GM12875 (cell line): ENCODE results near the gene KCNRG.

Experiments used
- H3K4me3 ChIP-seq: one replicate; pipeline ENCODE4 v1.5.1; 2011; ENCODE audit warnings: low read depth, low read length, control low read depth
- TF ChIP-seq, protein P1 (sequence below): IDR thresholded peaks from 2 replicates; pipeline ENCODE4 v1.5.1; 2011; ENCODE audit warnings: low read depth, mild to moderate bottlenecking, control low read depth, inconsistent platforms, low read length, moderate library complexity, borderline replicate concordance; ENCODE audit not compliant: insufficient read depth

Gene KCNRG, protein sequence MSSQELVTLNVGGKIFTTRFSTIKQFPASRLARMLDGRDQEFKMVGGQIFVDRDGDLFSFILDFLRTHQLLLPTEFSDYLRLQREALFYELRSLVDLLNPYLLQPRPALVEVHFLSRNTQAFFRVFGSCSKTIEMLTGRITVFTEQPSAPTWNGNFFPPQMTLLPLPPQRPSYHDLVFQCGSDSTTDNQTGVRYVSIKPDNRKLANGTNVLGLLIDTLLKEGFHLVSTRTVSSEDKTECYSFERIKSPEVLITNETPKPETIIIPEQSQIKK

DNA sequence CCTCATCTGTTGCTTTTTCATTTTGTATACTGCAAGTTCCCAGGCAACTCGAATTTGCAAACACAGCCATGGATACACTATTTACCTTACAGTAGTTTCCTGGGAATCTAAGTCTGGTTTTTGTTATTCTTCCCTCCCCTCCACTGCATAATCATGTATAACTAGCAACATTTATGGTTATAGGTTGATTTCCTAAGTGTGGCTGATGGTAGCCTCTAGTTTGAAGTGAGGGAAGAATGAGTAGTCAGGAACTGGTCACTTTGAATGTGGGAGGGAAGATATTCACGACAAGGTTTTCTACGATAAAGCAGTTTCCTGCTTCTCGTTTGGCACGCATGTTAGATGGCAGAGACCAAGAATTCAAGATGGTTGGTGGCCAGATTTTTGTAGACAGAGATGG, at the start of gene KCNRG:
Gene KCNRG, plus strand, starts transcription at position 187 of the 400 bp plus-strand sequence. Its CDS starts 50 bp downstream, at position 237.
- H3K4me3 ChIP-seq = no peak within 1 kb of the TSS

DNA sequence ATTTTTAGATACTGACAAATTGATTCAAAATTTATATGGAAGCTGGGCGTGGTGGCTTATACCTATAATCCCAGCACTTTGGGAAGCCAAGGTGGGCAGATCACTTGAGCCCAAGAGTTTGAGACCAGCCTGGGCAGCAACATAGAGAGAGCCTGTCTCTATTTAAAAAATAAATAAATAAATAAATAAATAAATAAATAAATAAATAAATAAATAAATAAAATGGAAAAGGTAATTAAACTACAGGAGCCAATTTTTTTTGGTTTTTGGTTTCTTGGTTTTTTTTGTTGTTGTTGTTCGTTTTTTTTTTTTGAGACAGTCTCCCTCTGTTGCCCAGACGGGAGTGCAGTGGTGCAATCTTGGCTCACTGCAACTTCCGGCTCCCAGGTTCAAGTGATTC, 47.8 kb upstream of the KCNRG start:
- TF ChIP-seq, protein P1, sequence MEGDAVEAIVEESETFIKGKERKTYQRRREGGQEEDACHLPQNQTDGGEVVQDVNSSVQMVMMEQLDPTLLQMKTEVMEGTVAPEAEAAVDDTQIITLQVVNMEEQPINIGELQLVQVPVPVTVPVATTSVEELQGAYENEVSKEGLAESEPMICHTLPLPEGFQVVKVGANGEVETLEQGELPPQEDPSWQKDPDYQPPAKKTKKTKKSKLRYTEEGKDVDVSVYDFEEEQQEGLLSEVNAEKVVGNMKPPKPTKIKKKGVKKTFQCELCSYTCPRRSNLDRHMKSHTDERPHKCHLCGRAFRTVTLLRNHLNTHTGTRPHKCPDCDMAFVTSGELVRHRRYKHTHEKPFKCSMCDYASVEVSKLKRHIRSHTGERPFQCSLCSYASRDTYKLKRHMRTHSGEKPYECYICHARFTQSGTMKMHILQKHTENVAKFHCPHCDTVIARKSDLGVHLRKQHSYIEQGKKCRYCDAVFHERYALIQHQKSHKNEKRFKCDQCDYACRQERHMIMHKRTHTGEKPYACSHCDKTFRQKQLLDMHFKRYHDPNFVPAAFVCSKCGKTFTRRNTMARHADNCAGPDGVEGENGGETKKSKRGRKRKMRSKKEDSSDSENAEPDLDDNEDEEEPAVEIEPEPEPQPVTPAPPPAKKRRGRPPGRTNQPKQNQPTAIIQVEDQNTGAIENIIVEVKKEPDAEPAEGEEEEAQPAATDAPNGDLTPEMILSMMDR = no peak
- H3K4me3 ChIP-seq = no peak overlapping the region

More for the DNA sequence above, at the start of gene KCNRG:
- TF ChIP-seq, protein P1 = no peak

DNA sequence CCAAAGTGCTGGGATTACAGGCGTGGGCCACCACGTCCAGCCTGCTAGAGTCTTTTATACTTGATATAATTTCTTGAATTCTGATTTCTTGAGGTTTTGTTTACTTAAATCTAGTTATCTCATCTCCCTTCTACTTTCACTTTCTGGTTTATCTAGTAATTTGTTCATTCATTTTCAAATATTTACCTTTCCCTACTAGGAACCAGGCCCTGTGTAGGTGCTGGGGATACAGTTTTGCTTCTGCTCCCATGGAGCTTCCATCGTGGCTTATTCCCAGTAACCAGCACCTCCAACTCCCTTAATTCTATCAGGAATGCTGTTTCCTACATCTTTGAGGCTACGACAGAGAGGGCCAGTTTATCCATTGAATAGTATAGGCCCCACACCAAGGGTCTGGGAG, 42.5 kb upstream of the KCNRG start:
- H3K4me3 ChIP-seq = no peak overlapping the region
- TF ChIP-seq, protein P1 = no peak

DNA sequence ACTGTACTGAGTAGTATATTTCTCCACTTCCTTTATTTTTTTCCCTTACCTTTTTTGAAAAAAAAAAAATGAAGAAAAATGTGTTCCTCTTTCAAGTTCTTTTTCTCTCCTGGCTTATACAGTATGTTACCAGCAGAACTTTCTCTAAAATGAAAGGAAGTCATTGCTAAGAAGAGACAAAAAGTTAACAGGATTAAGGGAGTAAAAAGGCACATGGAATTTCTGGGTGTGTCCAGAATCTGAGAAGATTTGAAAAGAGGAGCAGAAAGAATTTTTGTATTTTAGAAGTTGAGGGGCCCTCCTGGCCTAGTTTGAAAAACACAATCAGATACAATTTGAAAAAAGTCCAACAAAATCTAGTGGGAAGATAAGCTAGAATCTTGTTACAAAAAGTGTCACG, 39.4 kb upstream of the KCNRG start:
- H3K4me3 ChIP-seq = no peak overlapping the region
- TF ChIP-seq, protein P1 = no peak

DNA sequence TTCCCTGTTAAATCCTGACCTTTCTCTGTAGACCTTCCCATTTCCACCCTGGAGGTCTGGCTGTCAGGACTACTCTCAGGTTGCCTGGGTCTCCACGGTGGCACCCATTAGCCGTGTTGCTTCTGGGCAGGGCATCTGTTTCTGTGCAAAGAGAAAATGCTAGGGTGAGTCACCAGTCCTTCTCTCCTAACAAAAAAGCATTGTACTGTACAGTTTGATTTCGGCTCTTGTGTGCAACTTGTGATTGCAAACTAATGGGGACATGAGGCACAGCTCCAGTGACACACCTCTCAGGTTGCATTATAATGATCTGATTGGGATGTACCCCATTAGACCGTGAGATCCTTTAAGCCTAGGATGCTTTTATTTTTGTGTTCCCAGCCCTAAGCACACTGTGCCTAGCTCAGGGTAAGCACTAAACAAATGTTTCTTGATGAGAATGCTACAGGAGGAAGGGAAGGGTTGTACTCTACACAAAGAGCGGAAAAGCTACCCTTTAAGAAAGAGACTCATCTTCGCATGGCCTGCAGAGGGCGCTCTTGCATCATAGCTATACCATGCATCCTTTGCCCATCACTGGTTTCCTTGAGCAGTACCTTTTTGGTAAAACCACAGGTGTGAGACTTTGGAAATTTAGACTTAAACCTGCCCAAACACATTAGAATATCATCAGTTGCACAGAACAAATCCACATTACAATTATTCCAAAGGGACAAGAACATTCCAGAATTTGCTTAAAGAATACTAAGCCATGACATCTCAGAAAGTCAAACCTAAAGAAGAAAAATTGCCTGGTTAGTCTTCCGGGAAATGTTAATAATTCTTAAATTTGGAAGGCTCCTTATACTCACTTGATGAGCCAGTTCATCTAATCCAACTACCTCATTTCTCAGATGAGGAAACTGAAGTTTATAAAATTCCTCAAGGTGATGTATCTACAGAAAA, 38.7 kb upstream of the KCNRG start:
- TF ChIP-seq, protein P1 = peak; percentile 80
- no peak overlapping the region for H3K4me3 ChIP-seq

DNA sequence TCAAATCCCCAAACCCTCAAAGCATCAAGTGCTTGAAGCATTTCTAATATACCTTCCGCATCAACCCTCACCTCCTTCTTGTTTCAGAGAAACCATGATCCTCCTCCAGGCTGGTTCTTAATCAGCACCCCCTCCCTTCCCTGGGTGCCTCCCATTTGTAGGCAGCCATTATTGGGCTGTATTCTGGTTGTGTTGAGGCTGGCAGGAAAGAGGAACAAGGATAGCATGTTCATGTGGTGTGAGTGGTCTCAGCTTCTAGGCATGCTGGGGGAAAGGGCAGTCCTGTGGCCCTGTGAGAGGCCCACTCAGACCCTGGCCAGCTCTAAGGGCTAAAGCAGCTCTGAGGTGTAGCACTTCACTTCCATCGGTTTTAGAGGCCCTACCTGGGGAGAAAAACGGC, 37.3 kb upstream of the KCNRG start:
- TF ChIP-seq, protein P1 = no peak
- H3K4me3 ChIP-seq = no peak overlapping the region
